ENCODE results near the gene MYBPH.
A peak's percentile ranks its signal among the peaks of the same experiment; 100 is the strongest.

MYBPH gene

GRCh38 chr1:203127666-203128430 is 47.8 kb downstream of the MYBPH start, which contains the start of gene ADORA1:
Gene ADORA1 (plus strand): TSS chr1:203127726. CDS start chr1:203128842, 1,116 bp downstream.
- DNase-seq = peak; percentile 55 to 58

- DNase-seq = no peak
Observed at GRCh38 chr1:203126866-203127665, 48.6 kb downstream of the MYBPH start.

GRCh38 chr1:203126151-203126865 is 49.3 kb downstream of the MYBPH start:
- DNase-seq = no peak

GRCh38 chr1:203124546-203125317 is 50.9 kb downstream of the MYBPH start:
- no peak for DNase-seq

GRCh38 chr1:203124011-203124410 is 51.6 kb downstream of the MYBPH start:
- no peak for DNase-seq

- no peak for DNase-seq
Observed at GRCh38 chr1:203122159-203122558, 53.5 kb downstream of the MYBPH start.

- DNase-seq = no peak
Observed at GRCh38 chr1:203121186-203122015, 54.2 kb downstream of the MYBPH start.

- DNase-seq = no peak
Observed at GRCh38 chr1:203120325-203121153, 55.1 kb downstream of the MYBPH start.
